Mucosa of rectum (tissue), 2 donors: ENCODE data around the gene TTC34.
"Not testable (repeated sequence)": the region's sequence is repeated elsewhere in the genome, so short reads cannot be mapped to it uniquely, and the experiment has no call there.

Source experiments
- H3K27ac ChIP-seq, 2 donors: one replicate each; pipeline ENCODE4 v1.7.0; 2013; ENCODE audit warnings: inconsistent platforms in 2 of 2, low read depth in 2 of 2, low read length in 2 of 2
- H3K27me3 ChIP-seq, 2 donors: one replicate each; pipeline ENCODE4 v1.7.0; 2013; ENCODE audit warnings: low read length in 2 of 2; ENCODE audit not compliant: control insufficient read depth in 2 of 2, insufficient read depth in 2 of 2
- H3K36me3 ChIP-seq, 2 donors: one replicate each; pipeline ENCODE4 v1.7.0; 2013; ENCODE audit warnings: low read length in 2 of 2; ENCODE audit not compliant: control insufficient read depth in 2 of 2, insufficient read depth in 2 of 2
- H3K4me1 ChIP-seq, 2 donors: one replicate each; pipeline ENCODE4 v1.7.0; 2013; ENCODE audit warnings: low read length in 2 of 2, mild to moderate bottlenecking in 1 of 2; ENCODE audit not compliant: control insufficient read depth in 2 of 2, insufficient read depth in 2 of 2
- H3K4me3 ChIP-seq, 2 donors: one replicate each; pipeline ENCODE4 v1.7.0; 2013; ENCODE audit warnings: low read length in 2 of 2
- H3K9ac ChIP-seq, 2 donors: one replicate each; pipeline ENCODE4 v1.7.0; 2013; ENCODE audit warnings: low read length in 2 of 2, low read depth in 1 of 2, mild to moderate bottlenecking in 1 of 2
- H3K9me3 ChIP-seq, 2 donors: one replicate each; pipeline ENCODE4 v1.7.0; 2013; ENCODE audit warnings: low read length in 2 of 2; ENCODE audit not compliant: control insufficient read depth in 2 of 2
- donor health status: healthy.
- donor health status: Normal muscosa, but diverticular disease.

Gene TTC34

DNA sequence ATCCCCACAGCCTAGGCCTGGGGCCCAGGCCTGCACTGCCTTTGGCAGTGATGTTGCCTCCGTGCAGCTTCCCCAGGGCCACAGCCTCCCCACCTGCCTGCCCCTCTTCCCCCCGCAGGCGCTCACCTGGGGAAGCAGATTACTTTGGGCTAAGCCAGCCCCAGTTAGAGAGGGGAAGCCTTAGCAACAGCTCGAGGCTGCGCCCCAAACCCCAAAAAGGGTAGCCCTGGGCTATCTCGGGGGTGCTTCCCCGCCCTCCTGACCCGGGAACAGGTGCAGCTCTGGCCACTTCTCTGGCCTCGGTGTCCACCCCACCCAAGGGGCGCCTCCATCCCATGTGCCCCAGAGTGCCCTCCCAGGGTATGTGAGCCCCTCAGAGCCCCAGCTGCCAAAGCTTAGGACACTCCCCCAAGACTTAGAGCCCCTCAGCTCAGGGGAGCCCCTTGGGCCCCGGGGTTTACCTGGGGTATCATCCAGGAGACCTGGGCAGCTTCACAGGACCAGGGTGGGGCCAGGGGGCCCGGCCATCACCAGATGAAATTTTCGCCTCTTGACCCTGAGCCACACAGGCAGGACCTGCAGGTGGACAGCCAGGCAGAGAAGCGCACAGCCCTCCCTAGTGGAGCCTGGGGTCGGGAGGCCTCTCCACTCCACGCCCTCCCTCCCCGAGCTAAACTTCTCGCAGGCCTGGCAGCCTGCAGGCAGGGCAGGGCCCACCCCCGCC is 3.3 kb upstream of the TTC34 start:
- H3K9me3 ChIP-seq = no peaks in the 10 kb centered on the region
- H3K4me3 ChIP-seq = no peak overlapping the region
- no peak overlapping the region for H3K27ac ChIP-seq
- no peaks in the 10 kb centered on the region for H3K36me3 ChIP-seq
- no peaks in the 10 kb centered on the region for H3K4me1 ChIP-seq
- peaks cover 0 to 2% of the 10 kb centered on the region in 2 donors for H3K27me3 ChIP-seq
- H3K9ac ChIP-seq = no peak overlapping the region

DNA sequence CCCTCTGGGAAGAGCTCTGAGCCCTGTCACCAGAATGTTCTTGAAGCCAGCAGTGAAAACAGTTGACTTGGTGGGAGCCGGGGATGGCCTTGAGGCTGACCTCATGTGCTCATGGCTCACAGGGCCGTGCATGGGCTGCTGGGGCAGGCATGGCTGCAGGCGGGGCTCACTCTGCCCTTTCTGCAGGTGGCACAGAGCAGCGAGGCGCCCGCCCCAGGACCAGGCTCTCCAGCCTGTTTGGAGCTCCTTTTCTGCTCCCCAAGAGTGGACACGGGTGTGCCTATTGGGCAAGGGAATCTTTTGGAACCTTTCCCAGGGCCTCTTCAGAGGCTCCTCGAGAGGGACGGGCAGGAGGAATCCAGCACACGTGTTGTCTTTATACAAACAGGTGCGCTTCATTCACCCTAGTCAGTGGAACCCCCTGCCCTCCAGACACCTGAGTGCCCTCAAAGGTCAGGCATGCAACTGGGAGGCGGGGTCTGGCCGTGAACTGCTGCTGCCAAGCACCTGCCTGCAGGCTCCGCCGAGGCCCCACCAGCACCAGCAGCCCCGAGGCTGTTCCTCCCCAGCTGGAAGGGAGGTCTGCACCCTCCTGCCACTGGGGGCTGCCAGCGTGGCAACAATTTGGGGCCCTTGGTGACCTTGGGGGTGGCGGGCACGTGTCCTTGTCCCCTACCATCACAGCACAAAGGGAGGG is 2.6 kb upstream of the TTC34 start:
- no peak overlapping the region for H3K4me3 ChIP-seq
- no peak overlapping the region for H3K27ac ChIP-seq
- no peaks in the 10 kb centered on the region for H3K36me3 ChIP-seq
- peaks cover 0 to 2% of the 10 kb centered on the region in 2 donors for H3K27me3 ChIP-seq
- no peak overlapping the region for H3K9ac ChIP-seq
- H3K9me3 ChIP-seq = no peaks in the 10 kb centered on the region
- no peaks in the 10 kb centered on the region for H3K4me1 ChIP-seq

DNA sequence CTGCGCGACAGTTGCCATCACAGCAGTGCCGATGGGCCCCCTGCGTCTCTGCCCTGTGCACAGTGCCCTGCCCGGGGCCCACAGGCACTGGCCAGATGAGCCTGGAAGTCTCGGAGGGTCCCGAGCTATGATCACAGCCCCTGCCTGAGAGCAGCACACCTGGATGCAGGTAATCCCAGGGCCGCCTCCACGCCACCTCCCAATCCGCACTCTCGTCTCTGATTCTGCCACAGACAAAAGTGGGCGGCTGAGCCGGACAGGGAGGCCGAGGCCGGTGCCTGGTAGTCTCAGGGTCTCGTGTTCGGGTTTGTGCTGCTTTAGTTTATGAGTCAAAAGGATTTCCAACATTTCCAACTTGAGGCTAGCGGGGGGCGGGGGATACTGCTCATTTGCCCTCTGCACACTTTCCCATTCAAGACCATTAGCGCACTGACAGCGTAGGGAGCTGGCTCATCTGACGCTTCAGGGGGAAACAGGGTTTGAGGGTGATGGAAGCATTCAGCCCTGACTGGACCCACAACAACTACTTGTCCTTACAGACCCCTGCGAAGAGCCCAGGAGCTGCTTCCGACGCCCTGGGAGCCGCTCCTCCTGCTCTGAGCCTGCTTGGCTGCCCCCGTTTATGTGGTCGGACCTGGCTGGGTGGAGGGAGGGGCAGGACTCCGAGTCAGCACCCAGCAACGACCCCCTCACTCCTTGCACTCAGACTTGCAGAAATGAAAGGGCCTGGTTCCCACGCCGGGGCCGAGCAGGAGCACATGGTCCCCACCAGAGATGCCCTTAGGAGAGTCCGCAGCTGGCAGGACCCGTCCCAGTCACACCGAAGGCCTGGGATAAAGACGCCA is 1.8 kb upstream of the TTC34 start:
- Histone ChIP-seq H3K27me3 (peaks cover 0 to 2% of the 10 kb centered on the region in 2 donors), H3K4me1 (no peaks in the 10 kb centered on the region), H3K27ac (no peak overlapping the region), H3K9ac (no peak overlapping the region), H3K4me3 (no peak overlapping the region), H3K36me3 (no peaks in the 10 kb centered on the region), H3K9me3 (no peaks in the 10 kb centered on the region)

DNA sequence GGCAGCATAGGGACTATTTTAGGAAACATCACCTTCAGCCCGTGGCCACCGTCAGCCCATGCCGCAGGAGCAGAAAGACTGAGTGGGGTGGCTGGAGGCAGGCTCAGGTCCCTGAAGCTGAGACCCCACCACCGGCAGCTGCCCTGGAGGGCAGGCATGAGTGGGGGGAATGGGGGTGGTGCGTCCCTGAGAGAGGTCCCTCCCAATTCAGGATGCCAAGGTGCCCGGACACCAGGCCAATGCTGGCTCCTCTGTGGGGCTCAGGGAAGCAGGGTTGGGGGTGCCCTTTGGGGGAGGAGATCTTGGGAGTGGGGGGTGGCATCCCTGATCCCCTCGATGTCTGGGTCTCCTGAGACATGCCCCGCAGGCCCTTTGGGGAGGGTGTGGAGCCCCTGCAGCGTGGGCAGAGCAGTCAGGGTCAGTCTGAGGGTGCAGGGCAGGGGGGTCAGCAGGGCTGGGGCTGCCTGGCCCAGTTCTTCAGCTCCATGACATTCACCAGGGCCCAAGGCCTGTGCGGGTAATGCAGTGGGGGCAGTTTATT is 998 bp upstream of the TTC34 start:
- H3K27ac ChIP-seq = no peak overlapping the region
- H3K4me3 ChIP-seq = no peak overlapping the region
- H3K27me3 ChIP-seq = peaks cover 0 to 2% of the 10 kb centered on the region in 2 donors
- H3K36me3 ChIP-seq = no peaks in the 10 kb centered on the region
- no peak overlapping the region for H3K9ac ChIP-seq
- H3K4me1 ChIP-seq = no peaks in the 10 kb centered on the region
- H3K9me3 ChIP-seq = no peaks in the 10 kb centered on the region

DNA sequence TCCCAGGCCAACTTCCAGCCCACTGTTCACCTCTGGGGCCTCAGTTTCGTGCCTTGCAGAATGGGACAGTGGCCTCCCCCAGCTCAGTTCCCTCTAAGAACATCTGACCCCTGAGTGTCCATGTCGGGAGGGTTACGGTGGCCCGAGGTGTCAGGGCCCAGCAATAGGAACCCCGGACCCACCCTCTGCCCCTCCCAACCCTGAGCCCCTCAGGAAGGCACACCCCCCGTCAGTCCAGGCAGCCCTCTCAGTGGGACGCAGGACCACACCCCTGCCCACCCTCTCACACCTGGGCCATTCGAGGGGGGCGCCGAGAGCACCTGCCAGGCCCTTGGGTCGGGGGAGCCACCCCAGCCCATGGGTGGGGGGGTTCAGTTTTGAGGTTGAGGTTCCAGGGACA is 447 bp downstream of the TTC34 start:
- Histone ChIP-seq H3K4me3 (no peak overlapping the region), H3K9ac (no peak overlapping the region), H3K4me1 (no peaks in the 10 kb centered on the region), H3K27ac (no peak overlapping the region), H3K9me3 (no peaks in the 10 kb centered on the region), H3K36me3 (no peaks in the 10 kb centered on the region), H3K27me3 (no peaks in the 10 kb centered on the region)

DNA sequence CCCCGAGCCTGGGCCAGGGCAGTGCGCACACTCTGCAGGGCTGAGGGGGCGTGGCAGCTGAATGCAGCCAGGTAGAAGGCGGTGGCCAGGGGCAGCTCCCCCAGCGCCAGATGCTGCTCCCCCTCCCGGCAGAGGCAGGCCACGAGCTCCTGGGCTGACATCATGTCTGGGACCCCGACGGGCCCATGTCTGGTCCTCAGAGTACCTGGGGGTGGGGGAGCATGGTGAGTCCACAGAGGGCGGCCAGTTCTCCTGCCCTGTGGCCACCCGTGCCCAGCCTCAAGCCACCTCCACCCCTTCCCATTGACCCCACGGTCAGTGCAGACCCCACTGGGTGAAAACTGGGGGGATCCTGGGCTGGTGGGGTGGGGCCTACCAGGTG is 838 bp downstream of the TTC34 start:
- H3K36me3 ChIP-seq = no peaks in the 10 kb centered on the region
- H3K9ac ChIP-seq = no peak overlapping the region
- no peaks in the 10 kb centered on the region for H3K27me3 ChIP-seq
- H3K4me1 ChIP-seq = no peaks in the 10 kb centered on the region
- H3K4me3 ChIP-seq = no peak overlapping the region
- H3K9me3 ChIP-seq = no peaks in the 10 kb centered on the region
- H3K27ac ChIP-seq = no peak overlapping the region

DNA sequence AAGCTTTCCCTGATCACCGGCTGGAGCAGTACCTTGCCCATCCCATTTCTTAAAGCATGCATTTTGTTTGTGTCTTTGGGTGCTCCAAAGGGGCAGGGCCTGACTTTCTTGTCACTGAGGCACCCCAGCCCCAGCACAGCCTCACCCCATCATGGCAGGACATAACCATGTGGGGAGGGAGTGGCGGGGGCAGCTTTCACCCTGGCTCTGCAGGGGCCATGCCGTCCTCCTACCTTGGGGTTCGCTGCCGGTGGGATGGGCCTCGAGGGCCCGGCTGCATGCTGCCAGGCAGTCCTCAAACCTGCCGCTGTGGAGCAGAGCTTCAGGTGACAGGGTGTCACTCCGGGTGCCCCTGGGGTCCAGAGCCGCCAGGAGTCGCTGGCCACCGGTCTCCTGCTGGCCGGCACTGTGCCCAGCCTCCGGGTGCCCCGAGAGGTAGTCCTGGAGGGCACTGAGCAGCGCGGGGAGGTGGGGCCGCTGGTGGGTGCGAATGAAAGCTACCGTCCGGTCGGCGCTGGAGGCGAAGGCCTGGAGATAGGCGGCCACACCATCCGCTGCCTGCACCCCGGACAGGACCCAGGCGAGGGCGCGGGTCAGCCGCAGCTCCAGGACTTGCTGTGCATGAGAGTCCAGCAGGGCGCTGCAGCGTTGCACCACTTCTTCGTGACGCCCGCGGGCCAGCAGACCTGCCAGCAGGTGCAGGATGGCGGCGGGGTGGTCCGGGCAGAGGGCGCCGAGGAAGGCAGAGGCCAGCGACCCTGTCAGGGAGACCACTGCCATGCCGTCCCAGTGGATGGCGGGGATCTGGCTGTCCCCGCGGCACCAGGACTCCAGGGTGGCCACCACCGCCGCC is 1.5 kb downstream of the TTC34 start:
- Histone ChIP-seq H3K27ac (no peak overlapping the region), H3K4me1 (no peaks in the 10 kb centered on the region), H3K9ac (no peak overlapping the region), H3K36me3 (no peaks in the 10 kb centered on the region), H3K27me3 (no peaks in the 10 kb centered on the region), H3K4me3 (no peak overlapping the region), H3K9me3 (no peaks in the 10 kb centered on the region)

DNA sequence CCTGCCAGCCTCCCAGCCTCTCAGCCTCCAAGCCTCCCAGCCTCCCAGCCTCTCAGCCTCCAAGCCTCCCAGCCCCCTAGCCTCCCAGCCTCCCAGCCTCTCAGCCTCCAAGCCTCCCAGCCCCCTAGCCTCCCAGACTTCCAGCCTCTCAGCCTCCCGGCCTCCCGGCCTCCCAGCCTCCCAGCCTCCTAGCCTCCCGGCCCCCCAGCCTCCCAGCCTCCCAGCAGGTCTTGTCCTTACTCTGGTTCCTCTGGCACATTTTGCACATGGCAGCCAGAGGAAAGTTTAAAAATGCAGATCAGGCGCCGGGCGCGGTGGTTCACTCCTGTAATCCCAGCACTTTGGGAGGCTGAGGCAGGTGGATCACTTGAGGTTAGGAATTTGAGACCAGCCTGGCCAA is 2.5 kb downstream of the TTC34 start:
- not testable (repeated sequence) for H3K27me3 ChIP-seq, H3K4me3 ChIP-seq, H3K9me3 ChIP-seq, H3K9ac ChIP-seq, H3K27ac ChIP-seq, H3K4me1 ChIP-seq, H3K36me3 ChIP-seq

DNA sequence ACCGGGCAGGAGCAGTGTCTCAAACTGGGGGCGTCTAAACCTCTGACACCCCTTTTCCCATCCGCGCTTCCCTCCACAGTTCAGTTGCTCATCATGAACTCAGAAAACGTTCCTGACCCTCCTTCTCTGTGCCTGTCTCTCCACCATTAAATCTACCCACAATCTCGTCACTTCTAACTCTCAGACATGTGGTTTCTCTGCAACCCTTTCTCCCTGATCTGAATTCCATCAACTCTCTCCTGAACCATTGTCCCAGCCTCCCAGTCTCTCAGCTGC is 3.8 kb downstream of the TTC34 start:
- no peak overlapping the region for H3K4me3 ChIP-seq
- no peak overlapping the region for H3K27ac ChIP-seq
- H3K9ac ChIP-seq = no peak overlapping the region
- no peaks in the 10 kb centered on the region for H3K4me1 ChIP-seq
- no peaks in the 10 kb centered on the region for H3K36me3 ChIP-seq
- peaks cover 0 to 5% of the 10 kb centered on the region in 2 donors for H3K9me3 ChIP-seq
- no peaks in the 10 kb centered on the region for H3K27me3 ChIP-seq
